HepG2 (cell line): ENCODE results near the gene ASGR1. TPM values are rescaled to one million over a fixed set of nuclear protein-coding genes. Genes with fewer than 3 reads are reported as not detected.

Source experiments
- ARNTL ChIP-seq: sonication (generic); formaldehyde crosslinking; IDR thresholded peaks from 2 replicates; pipeline ENCODE4 v1.4.0; 2020; ENCODE audit warnings: mild to moderate bottlenecking, missing genetic modification reagents
- CHCHD3 ChIP-seq: sonication (generic); formaldehyde crosslinking; IDR thresholded peaks from 2 replicates; pipeline ENCODE4 v1.8.0; 2022; ENCODE audit warnings: mild to moderate bottlenecking, missing genetic modification reagents, moderate library complexity
- CSRNP1 ChIP-seq: sonication (generic); formaldehyde crosslinking; IDR thresholded peaks from 2 replicates; pipeline ENCODE4 v1.8.1; 2023; ENCODE audit warnings: mild to moderate bottlenecking, missing genetic modification reagents
- DMAP1 ChIP-seq: IDR thresholded peaks from 2 replicates; pipeline ENCODE4 v1.6.1; 2016
- ETV5 ChIP-seq: IDR thresholded peaks from 2 replicates; pipeline ENCODE4 v1.6.1; 2018; ENCODE audit warnings: missing biosample characterization, missing genetic modification reagents, inconsistent platforms, borderline replicate concordance
- GFI1 ChIP-seq: sonication (generic); formaldehyde crosslinking; IDR thresholded peaks from 2 replicates; pipeline ENCODE4 v1.5.0; 2020; ENCODE audit warnings: missing genetic modification reagents, mild to moderate bottlenecking, borderline replicate concordance
- KAT7 ChIP-seq: IDR thresholded peaks from 2 replicates; pipeline ENCODE4 v1.6.1; 2018; ENCODE audit warnings: borderline replicate concordance, missing compliant biosample characterization
- KDM5B ChIP-seq: sonication (generic); formaldehyde crosslinking; IDR thresholded peaks from 2 replicates; pipeline ENCODE4 v1.4.0; 2020; ENCODE audit warnings: missing genetic modification reagents, mild to moderate bottlenecking, borderline replicate concordance
- PAWR ChIP-seq: sonication (generic); formaldehyde crosslinking; IDR thresholded peaks from 2 replicates; pipeline ENCODE4 v1.4.0; 2020; ENCODE audit warnings: missing genetic modification reagents, mild to moderate bottlenecking, borderline replicate concordance
- PRDM10 ChIP-seq: sonication (generic); formaldehyde crosslinking; IDR thresholded peaks from 2 replicates; pipeline ENCODE4 v1.4.0; 2020; ENCODE audit warnings: low read depth, missing genetic modification reagents
- TARDBP ChIP-seq: sonication (generic); formaldehyde crosslinking; IDR thresholded peaks from 2 replicates; pipeline ENCODE4 v1.8.0; 2022; ENCODE audit warnings: mild to moderate bottlenecking, missing genetic modification reagents
- THAP11 ChIP-seq: IDR thresholded peaks from 2 replicates; pipeline ENCODE4 v1.6.1; 2016; ENCODE audit warnings: missing biosample characterization, missing genetic modification reagents
- ZFX ChIP-seq: sonication (generic); formaldehyde crosslinking; IDR thresholded peaks from 2 replicates; pipeline ENCODE4 v1.4.0; 2020; ENCODE audit warnings: mild to moderate bottlenecking, low read depth, missing genetic modification reagents, moderate library complexity
- ZNF501 ChIP-seq: sonication (generic); formaldehyde crosslinking; IDR thresholded peaks from 2 replicates; pipeline ENCODE4 v1.5.1; 2020; ENCODE audit warnings: mild to moderate bottlenecking, moderate library complexity, missing genetic modification reagents
- ZNF547 ChIP-seq: sonication (generic); formaldehyde crosslinking; IDR thresholded peaks from 2 replicates; pipeline ENCODE4 v1.5.1; 2020; ENCODE audit warnings: mild to moderate bottlenecking, missing genetic modification reagents
- ZNF563 ChIP-seq: sonication (generic); formaldehyde crosslinking; IDR thresholded peaks from 2 replicates; pipeline ENCODE4 v1.8.0; 2022; ENCODE audit warnings: mild to moderate bottlenecking, moderate library complexity, missing genetic modification reagents
- ZNF607 ChIP-seq: sonication (generic); formaldehyde crosslinking; IDR thresholded peaks from 2 replicates; pipeline ENCODE4 v1.5.1; 2020; ENCODE audit warnings: missing genetic modification reagents, mild to moderate bottlenecking, borderline replicate concordance
- ZNF740 ChIP-seq: sonication (generic); formaldehyde crosslinking; IDR thresholded peaks from 2 replicates; pipeline ENCODE4 v1.4.0; 2020; ENCODE audit warnings: missing genetic modification reagents
- polyA plus RNA-seq, 8 experiments: library from polyadenylated mRNA; depleted of rRNA in 3 of 8; stranded (reverse) in 7 of 8; unstranded in 1 of 8; fragments of >200 nt; fragmentation: Illumina TruSeq in 4 of 8; extraction: Trizol in 4 of 8; gene quantifications; 2 replicates each; pipeline versions ENCODE4 v1.2.1 to v1.2.3, GENCODE V29; 2011 to 2016; ENCODE audit warnings: low read depth in 4 of 8, missing spikeins in 1 of 8, mixed read lengths in 1 of 8; ENCODE audit not compliant: insufficient read depth in 1 of 8
- total RNA-seq, 5 experiments: library from RNA; depleted of rRNA; stranded (reverse); fragments of >200 nt; fragmentation: Illumina TruSeq; extraction: Trizol; gene quantifications; 2 replicates each; pipeline ENCODE4 v1.2.3, GENCODE V29; 2016; ENCODE audit warnings: low read depth in 1 of 5
- TF ChIP-seq, protein P1 (sequence below): sonication (generic); formaldehyde crosslinking; IDR thresholded peaks from 2 replicates; pipeline ENCODE4 v1.8.1; 2023; ENCODE audit warnings: missing genetic modification reagents, mild to moderate bottlenecking, borderline replicate concordance
- TF ChIP-seq, protein P2 (sequence below): sonication (generic); formaldehyde crosslinking; IDR thresholded peaks from 2 replicates; pipeline ENCODE4 v1.5.0; 2020; ENCODE audit warnings: mild to moderate bottlenecking, missing genetic modification reagents

Gene ASGR1
- total and polyA plus RNA-seq, 2 of the 13 experiments (the other 11 are each of a cell fraction or from before 2014, with no cell fraction given) = 353 to 796 TPM

- TF ChIP-seq ZNF607 (CRISPR knock-in tag) (0 out of 2 replicates have a peak, but pooled peaks have one; percentile 31), ZNF547 (CRISPR knock-in tag) (no peak), DMAP1 (CRISPR knock-in tag) (no peak), KDM5B (CRISPR knock-in tag) (peak; percentile 14; the same call in 1 of the 2 replicates), ZNF563 (0 out of 2 replicates have a peak, but pooled peaks have one; percentile 43), THAP11 (0 out of 2 replicates have a peak, but pooled peaks have one; percentile 37), GFI1 (CRISPR knock-in tag) (0 out of 2 replicates have a peak, but pooled peaks have one; percentile 27), ZFX (0 out of 2 replicates have a peak, but pooled peaks have one; percentile 26), ETV5 (peak; percentile 18; the same call in 1 of the 2 replicates), ARNTL (CRISPR knock-in tag) (0 out of 2 replicates have a peak, but pooled peaks have one; percentile 51), ZNF740 (CRISPR knock-in tag) (peak; percentile 66; the same call in 1 of the 2 replicates), CHCHD3 (CRISPR knock-in tag) (no peak), KAT7 (CRISPR knock-in tag) (peak; percentile 40; the same call in 1 of the 2 replicates), CSRNP1 (CRISPR knock-in tag) (no peak), TARDBP (CRISPR knock-in tag) (peak; percentile 13; the same call in 1 of the 2 replicates), PAWR (CRISPR knock-in tag) (no peak), PRDM10 (CRISPR knock-in tag) (peak; percentile 13; the same call in 1 of the 2 replicates), ZNF501 (peak; percentile 79)
- TF ChIP-seq, protein P1, sequence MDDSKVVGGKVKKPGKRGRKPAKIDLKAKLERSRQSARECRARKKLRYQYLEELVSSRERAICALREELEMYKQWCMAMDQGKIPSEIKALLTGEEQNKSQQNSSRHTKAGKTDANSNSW (CRISPR knock-in tag) = 0 out of 2 replicates have a peak, but pooled peaks have one; percentile 22
- TF ChIP-seq, protein P2, sequence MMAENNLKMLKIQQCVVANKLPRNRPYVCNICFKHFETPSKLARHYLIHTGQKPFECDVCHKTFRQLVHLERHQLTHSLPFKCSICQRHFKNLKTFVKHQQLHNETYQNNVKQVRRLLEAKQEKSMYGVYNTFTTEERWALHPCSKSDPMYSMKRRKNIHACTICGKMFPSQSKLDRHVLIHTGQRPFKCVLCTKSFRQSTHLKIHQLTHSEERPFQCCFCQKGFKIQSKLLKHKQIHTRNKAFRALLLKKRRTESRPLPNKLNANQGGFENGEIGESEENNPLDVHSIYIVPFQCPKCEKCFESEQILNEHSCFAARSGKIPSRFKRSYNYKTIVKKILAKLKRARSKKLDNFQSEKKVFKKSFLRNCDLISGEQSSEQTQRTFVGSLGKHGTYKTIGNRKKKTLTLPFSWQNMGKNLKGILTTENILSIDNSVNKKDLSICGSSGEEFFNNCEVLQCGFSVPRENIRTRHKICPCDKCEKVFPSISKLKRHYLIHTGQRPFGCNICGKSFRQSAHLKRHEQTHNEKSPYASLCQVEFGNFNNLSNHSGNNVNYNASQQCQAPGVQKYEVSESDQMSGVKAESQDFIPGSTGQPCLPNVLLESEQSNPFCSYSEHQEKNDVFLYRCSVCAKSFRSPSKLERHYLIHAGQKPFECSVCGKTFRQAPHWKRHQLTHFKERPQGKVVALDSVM (CRISPR knock-in tag) = peak; percentile 56
Measured at GRCh38 chr17:7177191-7177953, 1.8 kb downstream of the ASGR1 start (continued).
